Anterior cingulate cortex (tissue), 58 donors: Measurements from ENCODE around the gene GJD4.
A peak's percentile ranks its signal among the peaks of the same experiment; 100 is the strongest.

ENCODE experiments used
- DNase-seq, 58 donors: peaks; one replicate each; lab custom pipeline; 2025; lab: John Stamatoyannopoulos, UW

Gene GJD4

DNA sequence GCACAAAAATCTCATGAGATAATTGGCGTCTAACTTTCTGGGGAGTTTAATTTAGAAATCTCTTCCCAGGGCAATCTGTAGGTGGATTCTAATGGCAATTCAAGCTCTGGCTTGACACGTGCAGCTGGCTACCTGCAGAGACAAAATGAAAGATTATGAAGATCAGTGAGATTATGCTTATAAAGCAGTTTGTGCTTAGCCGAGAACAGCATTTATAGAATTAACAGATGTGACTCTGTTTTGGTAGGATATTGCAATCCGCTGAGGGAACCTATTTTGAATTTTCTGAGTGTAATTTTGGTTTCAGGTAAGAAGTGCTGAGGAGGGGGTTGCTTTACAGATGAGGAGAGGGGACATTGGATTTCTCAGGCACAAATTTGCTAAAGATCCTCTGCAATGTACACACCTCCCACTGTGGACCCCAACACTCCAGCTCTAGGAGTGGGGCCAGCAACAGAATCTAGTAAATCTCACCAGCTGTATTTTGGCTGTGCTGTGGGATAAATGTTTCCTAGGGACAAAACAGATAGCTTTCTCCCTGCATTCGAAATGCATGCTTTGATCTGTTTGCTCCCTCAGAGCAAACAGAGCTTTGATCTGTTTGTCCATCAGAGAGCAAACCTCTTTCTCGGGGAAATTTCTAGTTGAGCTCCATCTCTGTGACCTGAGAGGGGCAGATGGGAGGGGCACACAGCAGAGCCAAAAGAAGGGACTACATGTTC is 7.4 kb downstream of the GJD4 start:
- no peak for DNase-seq

DNA sequence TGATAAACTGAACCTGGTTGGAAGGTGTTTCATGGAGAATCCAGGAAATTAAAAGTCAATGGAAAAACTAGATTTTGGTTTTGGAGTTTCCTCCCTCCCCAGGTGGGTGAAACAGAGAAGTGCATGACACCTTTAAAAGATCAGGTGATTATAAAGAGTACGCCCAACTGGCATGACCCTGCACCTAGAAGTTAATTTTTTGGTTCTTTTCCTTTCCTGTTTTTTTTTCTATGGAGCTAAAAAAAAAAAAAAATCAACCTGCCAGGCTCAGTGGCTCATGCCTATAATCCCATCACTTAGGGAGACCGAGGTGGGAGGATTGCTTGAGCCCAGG is 7.9 kb downstream of the GJD4 start:
- DNase-seq, result no peak

DNA sequence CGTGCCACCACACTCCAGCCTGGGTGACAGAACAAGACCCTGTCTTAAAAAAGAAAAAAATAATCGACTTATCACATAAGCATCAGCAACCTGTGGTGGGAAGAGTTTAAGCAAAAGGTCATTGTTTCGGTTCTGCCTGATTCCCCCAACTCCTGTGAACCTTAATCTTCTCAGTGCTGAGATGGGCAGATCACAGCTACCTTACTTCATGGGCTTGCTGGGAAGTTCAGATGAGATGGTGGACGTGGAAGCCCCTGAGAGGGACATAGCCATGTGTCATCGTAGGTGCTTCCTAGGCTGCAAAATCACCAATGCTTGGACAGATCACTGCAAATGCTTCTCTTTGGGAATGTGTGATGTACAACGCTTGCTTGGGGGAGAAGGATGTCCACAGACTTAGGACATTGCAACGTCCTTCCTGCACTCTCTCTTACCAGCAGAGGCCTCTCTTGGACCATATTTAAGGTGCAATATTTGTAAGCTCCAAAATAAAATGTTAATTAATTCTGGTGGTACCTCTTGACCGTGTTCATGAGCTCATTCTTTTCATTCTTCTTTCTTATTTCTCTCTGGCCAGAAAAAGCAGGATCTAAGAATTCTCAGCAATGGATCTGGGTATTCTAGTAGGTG is 8.6 kb downstream of the GJD4 start:
- no peak for DNase-seq

- no peak for DNase-seq
Measured at GRCh38 chr10:35614312-35614711, 9.2 kb downstream of the GJD4 start.

- no peak for DNase-seq
Measured at GRCh38 chr10:35626971-35627507, 21.9 kb downstream of the GJD4 start.

GRCh38 chr10:35631404-35631803 is 26.3 kb downstream of the GJD4 start:
- DNase-seq, result no peak

DNA sequence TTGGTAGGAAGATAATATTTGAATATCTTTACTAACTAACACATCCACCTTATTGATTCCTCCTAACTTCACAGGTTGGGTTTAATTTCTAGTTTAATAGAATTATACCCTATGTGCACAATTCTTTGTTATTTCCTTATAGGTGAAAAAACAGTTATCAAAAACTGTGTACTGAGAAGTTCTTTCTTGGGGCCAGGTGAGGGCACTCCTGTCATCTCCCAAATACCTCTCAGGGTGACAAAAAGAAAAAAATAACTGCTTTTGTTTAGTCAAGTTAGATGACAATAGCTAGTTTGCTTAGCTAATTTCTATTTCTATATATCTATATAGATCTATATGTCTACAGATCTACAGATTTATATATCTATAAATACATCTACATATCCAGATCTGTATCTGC is 26.9 kb downstream of the GJD4 start:
- DNase-seq, result no peak

DNA sequence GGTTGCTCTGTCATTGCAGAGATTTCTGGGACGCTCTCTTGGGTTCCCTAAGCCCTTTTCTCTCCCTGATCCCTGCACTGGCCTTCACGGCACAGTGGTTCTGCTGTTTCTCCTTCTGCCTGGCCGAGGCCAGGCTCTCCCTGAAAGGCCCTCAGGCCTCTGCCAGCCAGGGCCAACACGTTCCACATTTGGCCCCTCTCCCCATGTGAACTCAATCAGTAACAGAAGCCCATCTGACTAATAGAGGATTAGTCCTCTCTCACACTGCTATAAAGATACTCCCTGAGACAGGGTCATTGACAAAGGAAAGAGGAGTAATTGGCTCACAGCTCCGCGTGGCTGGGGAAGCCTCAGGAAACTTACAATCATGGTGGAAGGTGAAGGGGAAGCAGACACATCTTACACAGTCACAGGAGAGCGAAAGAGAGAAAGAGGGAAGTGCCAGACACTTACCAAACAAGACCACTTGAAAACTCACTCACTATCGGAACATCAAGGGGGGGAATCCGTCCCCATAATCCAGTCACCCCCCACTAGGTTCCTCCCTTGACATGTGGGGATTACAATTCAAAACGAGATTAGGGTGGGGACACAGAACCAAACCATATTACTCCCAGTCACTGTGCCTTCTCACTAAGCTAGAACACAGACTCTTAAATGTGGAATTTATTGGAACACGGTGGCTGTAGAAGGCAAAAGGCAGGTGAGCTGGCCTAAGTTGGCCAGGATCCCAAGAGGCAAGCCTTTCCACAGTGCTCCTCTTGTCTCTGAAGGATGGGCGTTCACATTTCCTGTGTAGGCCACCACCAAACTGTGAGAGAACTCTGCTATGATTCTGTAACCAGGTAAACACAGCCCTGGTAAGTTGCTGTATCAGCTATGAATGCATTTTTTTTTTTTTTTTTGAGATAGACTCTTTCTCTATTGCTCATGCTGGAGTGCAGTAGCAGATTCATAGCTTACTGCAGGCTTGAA is 28.2 kb downstream of the GJD4 start:
- DNase-seq, result peak in 2 of 58 donors; percentile 4 to 7

DNA sequence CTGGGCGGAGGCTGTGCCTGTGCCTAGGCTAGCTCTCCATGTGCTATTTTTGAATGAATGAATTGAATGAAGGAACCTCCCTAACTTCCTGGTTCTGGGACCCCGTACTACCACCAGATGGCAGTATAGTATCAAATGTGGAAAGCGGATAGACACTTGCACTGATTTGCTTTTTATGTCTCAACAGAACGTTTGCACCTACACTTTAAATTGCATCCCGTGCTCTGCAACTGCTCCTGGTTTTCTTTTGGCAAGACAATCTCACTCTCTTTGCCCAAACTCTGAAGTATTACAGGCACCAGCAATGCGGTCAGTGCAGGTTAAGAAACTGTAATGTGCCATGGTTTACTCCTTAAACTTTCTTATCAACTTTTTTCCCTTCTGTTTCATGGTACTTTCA is 30.4 kb downstream of the GJD4 start:
- peak in 29 of 58 donors; percentile 4 to 76 (median 25) for DNase-seq

GRCh38 chr10:35636956-35637355 is 31.8 kb downstream of the GJD4 start:
- DNase-seq, result no peak

- DNase-seq, result peak in 8 of 58 donors; percentile 14 to 40 (median 24)
Measured at GRCh38 chr10:35637462-35637861, 32.3 kb downstream of the GJD4 start.

DNA sequence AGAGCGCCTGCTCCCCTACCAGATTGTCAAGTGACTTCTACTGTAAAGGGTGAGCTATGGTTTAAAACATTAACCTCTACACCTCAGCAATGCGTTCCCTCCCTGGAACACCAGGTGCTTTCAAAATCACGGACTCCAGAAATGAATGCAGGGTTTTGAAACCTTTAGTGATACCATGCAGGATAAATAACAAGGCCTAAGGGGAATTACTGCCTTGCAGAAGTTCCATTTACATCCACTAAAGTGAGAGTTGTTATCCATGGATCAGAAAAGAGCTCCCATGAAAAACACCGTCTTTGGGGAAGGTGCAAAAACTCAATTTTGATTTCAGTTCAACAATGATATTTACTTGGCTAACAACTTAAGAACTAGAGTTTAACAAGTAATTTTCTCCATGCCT is 33.0 kb downstream of the GJD4 start:
- no peak for DNase-seq

- DNase-seq, result no peak
Measured at GRCh38 chr10:35639021-35639727, 34.0 kb downstream of the GJD4 start.

GRCh38 chr10:35639728-35640401 is 34.7 kb downstream of the GJD4 start:
- DNase-seq, result peak in 12 of 58 donors; percentile 13 to 52 (median 22)

DNA sequence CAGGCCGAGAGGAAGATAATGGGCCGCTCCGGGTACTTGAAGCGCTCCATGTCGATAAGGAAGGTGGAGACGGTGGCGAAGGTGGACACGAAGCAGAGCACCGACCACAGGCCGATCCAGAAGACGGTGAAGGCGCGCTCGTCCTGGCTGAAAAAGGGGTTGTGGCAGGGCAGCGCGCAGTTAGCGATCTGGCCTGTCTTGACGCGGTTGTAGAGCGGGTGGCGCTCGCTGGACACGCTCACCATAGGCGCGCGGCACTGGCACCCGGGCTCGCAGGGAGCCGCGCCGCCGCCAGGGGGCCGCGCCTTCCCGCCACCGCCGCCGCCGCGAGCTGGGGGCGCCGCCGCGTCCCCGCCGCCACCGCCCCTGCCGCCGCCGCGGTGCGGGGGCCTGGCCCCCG is 35.3 kb downstream of the GJD4 start:
- peak in 42 of 58 donors; percentile 6 to 70 (median 40) for DNase-seq

DNA sequence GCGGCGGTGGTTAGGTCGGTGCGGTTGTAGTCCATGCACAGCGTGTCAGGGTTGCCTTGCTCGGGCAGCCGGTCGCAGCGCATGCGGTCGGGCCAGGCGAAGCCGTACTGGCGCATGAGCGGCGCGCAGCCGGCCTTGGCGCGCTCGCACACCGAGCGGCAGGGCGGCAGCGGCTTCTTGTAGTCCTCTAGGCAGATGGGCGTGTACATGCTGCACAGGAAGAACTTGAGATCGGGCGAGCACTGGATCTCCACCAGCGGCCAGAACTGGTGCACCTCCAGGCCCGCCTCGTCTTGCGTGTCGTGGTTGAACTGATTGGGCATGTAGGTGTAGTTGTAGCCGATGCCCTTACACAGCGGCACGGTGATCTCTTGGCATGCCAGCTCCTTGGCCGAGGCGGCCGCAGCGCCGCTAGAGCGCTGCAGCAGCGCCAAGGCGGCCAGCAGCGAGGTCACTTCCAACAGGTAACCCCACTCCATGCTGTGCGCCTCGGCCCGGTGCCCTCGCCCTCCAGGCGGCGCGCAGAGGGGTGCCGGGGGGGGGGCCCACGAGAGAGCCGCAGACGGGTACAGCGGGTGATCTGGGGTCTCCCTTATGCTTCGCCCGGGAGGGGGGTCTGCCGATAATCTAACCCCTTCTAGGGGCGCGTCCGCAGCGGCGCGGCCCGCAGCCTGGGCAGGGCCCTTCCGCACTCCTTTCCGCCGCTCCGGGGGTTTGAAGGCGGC is 36.0 kb downstream of the GJD4 start:
- peak in 42 of 58 donors; percentile 9 to 74 (median 36) for DNase-seq

DNA sequence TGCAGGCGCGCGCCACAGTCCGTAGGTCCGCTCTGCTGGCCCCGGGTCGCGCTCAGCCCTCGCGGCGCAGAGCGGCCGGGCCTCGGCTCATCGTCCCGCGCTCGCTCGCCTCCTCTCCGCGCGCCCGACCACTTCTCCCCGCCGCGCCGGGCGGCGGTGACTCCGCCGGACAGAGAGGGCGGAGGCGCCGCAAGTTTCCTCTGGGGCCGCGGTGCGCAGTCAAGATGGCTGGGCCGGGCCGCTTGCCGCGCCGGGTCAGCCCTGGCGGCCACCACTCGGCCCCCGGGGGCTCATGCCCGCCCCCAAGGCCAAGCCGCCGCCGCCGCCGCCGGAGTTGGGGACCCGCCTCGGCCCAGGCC is 36.5 kb downstream of the GJD4 start:
- DNase-seq, result no peak

DNA sequence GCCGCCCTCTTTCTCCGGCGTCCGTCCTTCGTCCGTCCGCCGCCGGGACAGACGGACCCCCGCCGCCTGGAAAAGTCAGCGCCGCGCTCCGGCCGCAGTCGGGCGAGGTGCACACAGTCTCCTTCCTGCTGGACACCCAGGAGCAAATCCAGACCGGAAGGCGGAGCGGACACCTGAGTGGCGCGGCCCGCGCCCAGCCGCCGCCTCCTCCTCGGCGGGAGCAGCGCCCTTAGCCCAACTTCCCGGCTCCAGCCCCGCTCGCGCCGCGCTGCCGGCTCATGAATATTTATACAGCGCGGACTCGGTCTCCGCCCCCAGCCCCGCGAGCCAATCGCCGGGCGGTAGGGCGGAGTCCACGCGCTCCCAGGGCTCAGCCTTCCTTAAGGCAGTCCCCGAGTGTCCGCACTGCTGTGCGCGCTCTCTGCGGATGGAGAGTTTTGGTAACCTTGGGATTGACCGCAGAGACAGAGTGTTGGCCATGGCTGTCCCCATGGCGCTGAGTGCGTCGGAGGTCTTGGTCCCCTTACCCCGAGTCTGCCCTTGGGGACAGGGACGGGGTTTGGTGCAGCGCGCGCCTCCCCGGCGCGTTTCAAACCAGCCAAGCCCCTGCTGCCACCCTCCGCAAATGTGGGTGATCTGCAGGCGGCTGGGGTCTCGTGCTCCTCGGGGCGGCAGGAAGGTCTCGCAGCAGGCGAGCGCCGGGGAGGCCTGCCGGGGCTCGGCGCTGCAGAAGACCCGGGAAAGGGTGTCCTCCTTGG is 37.1 kb downstream of the GJD4 start, which contains the start of gene FZD8:
TSS of gene FZD8 (minus strand) at position 262 of the 758 bp plus-strand sequence. CDS start 867 bp downstream, outside the sequence.
- peak; percentile 36 to 92 (median 85) for DNase-seq
